Small intestine (tissue), 7 donors: ENCODE results near the gene ZNF483. TPM values are rescaled to one million over a fixed set of nuclear protein-coding genes. Genes with fewer than 3 reads are reported as not detected.
"Not testable (repeated sequence)": the region's sequence is repeated elsewhere in the genome, so short reads cannot be mapped to it uniquely, and the experiment has no call there.

Experiments
- DNase-seq, 2 donors: peaks; one replicate each; pipeline versions ENCODE4 v3.0.0 to v3.0.0-alpha.2; 2013
- FAIRE-seq: peaks from 2 replicates; lab custom pipeline; 2012; peaks lifted over from hg19 to GRCh38; lab: Jason Lieb, UNC
- H3K27ac ChIP-seq, 3 donors: one replicate each; pipeline ENCODE4 v1.5.1; 2013; ENCODE audit warnings: low read length in 2 of 3, mild to moderate bottlenecking in 2 of 3, control low read depth in 1 of 3, inconsistent platforms in 1 of 3, low read depth in 1 of 3, moderate library complexity in 1 of 3
- H3K27me3 ChIP-seq, 3 donors: one replicate each; pipeline ENCODE4 v1.6.1; 2013; ENCODE audit warnings: low read length in 3 of 3, inconsistent platforms in 1 of 3; ENCODE audit not compliant: control insufficient read depth in 3 of 3, insufficient read depth in 3 of 3
- H3K36me3 ChIP-seq, 3 donors: one replicate each; pipeline ENCODE4 v1.6.1; 2013; ENCODE audit warnings: low read length in 3 of 3, inconsistent platforms in 1 of 3, low read depth in 1 of 3, mild to moderate bottlenecking in 1 of 3, moderate library complexity in 1 of 3; ENCODE audit not compliant: control insufficient read depth in 3 of 3, insufficient read depth in 2 of 3
- H3K4me1 ChIP-seq, 3 donors: one replicate each; pipeline ENCODE4 v1.6.1; 2013; ENCODE audit warnings: low read length in 2 of 3, inconsistent platforms in 1 of 3, low read depth in 1 of 3, mild to moderate bottlenecking in 1 of 3, moderate library complexity in 1 of 3; ENCODE audit not compliant: control insufficient read depth in 3 of 3, insufficient read depth in 2 of 3
- H3K4me3 ChIP-seq, 3 donors: one replicate each; pipeline ENCODE4 v1.5.1; 2013; ENCODE audit warnings: low read length in 3 of 3, control low read depth in 1 of 3, inconsistent platforms in 1 of 3, low read depth in 1 of 3, mild to moderate bottlenecking in 1 of 3, moderate library complexity in 1 of 3
- H3K9me3 ChIP-seq, 2 donors: one replicate each; pipeline ENCODE4 v1.6.1; 2013; ENCODE audit warnings: low read depth in 1 of 2, low read length in 1 of 2; ENCODE audit not compliant: control insufficient read depth in 2 of 2, insufficient read depth in 1 of 2
- WGBS, 3 donors: extraction: QIAGEN DNeasy Blood & Tissue Kit; methylation state at CpG; one replicate each; pipeline ENCODE4 v1.1.7; 2013; 5-methylcytosine and 5-hydroxymethylcytosine counted together
- polyA plus RNA-seq, 4 donors: library from polyadenylated mRNA; stranded (reverse) in 3 of 4; unstranded in 1 of 4; fragments of 200-250 nt in 3 of 4; fragments of 120-200 nt in 1 of 4; gene quantifications; one replicate each; pipeline versions ENCODE4 v1.2.1 to v1.2.3, GENCODE V29; 2013
- donor health status: healthy with polysubstance abuse.
- donor health status: control.
- donor health status: control.
- donor health status: Bipolar disorder and iron deficiency.
- donor health status: healthy.

Gene ZNF483
- polyA plus RNA-seq, 4 donors = 0.51 to 0.72 TPM; not detected in 2

DNA sequence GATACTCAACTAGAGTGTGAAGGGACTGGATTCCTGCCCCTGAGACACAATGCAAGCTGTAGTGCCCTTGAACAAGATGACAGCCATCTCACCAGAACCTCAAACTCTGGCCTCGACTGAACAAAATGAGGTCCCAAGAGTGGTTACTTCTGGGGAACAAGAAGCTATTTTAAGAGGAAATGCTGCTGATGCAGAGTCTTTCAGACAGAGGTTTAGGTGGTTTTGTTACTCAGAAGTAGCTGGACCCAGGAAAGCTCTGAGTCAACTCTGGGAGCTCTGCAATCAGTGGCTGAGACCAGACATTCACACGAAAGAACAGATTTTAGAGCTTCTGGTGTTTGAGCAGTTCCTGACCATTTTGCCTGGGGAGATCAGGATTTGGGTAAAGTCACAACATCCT, 2.4 kb downstream of the ZNF483 start:
- Histone ChIP-seq H3K27me3 (peaks cover 0 to 13% (median 0%) of the 10 kb centered on the region in 3 donors), H3K27ac (no peak overlapping the region), H3K9me3 (peaks cover 0 to 4% of the 10 kb centered on the region in 2 donors), H3K36me3 (peaks cover 0 to 7% (median 0%) of the 10 kb centered on the region in 3 donors), H3K4me1 (peaks cover 0 to 8% (median 8%) of the 10 kb centered on the region in 3 donors), H3K4me3 (no peak overlapping the region)
- WGBS, 3 donors = 84 to 87% (median 85%) methylated on average over 2 of the region's 2 CpGs
- FAIRE-seq (no peak), DNase-seq (no peak)

DNA sequence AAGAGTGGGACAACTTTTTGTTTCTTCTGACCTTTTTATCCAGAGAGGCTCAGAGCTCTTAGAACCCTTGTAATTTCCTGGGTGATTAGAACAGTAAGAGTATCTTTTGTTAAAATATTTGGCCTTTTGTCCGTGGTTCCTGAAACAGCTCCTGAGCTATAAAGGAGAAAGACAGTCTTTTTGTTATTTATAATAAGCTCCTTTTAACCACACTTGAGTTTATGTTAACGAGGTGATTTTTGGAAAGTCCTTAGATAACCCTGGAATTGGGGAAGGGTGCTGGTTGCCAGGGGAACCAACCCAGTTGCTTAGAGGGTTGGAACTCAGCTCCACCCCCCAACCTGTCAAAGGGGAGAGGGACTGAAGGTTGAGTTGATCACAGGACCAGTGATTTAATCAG, 4.8 kb downstream of the ZNF483 start:
- H3K4me3 ChIP-seq = no peak overlapping the region
- 35 to 47% (median 43%) methylated on average over 2 of the region's 2 CpGs for WGBS, 3 donors
- DNase-seq (no peak), FAIRE-seq (no peak)
- peaks cover 0 to 13% (median 0%) of the 10 kb centered on the region in 3 donors for H3K27me3 ChIP-seq
- H3K4me1 ChIP-seq = peaks cover 0 to 8% (median 8%) of the 10 kb centered on the region in 3 donors
- H3K36me3 ChIP-seq = peaks cover 0 to 9% (median 0%) of the 10 kb centered on the region in 3 donors
- H3K27ac ChIP-seq = no peak overlapping the region
- H3K9me3 ChIP-seq = peaks cover 0 to 8% of the 10 kb centered on the region in 2 donors

DNA sequence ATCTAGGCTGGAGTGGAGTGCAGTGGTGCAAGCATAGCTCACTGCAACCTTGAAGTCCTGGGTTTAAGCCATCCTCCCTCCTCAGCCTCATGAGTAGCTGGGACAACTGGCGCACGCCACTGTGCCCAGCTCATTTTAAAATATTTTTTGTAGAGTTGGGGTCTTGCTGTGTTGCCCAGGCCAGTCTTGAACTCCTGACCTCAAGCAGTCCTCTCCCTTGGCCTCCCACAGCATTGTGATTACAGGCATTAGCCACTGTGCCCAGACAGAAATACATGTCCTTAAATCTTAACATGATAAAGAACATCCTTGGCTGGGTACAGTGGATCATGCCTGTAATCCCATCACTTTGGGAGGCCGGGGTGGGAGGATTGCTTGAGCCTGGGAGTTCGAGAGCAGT, 6.7 kb downstream of the ZNF483 start:
- Histone ChIP-seq H3K4me3 (no peak overlapping the region), H3K27me3 (no peaks in the 10 kb centered on the region), H3K9me3 (peaks cover 0 to 8% of the 10 kb centered on the region in 2 donors), H3K36me3 (peaks cover 0 to 11% (median 2%) of the 10 kb centered on the region in 3 donors), H3K4me1 (no peaks in the 10 kb centered on the region), H3K27ac (no peak overlapping the region)
- no peak for FAIRE-seq
- 83 to 95% (median 94%) methylated on average over 4 of the region's 4 CpGs for WGBS, 3 donors
- no peak for DNase-seq

DNA sequence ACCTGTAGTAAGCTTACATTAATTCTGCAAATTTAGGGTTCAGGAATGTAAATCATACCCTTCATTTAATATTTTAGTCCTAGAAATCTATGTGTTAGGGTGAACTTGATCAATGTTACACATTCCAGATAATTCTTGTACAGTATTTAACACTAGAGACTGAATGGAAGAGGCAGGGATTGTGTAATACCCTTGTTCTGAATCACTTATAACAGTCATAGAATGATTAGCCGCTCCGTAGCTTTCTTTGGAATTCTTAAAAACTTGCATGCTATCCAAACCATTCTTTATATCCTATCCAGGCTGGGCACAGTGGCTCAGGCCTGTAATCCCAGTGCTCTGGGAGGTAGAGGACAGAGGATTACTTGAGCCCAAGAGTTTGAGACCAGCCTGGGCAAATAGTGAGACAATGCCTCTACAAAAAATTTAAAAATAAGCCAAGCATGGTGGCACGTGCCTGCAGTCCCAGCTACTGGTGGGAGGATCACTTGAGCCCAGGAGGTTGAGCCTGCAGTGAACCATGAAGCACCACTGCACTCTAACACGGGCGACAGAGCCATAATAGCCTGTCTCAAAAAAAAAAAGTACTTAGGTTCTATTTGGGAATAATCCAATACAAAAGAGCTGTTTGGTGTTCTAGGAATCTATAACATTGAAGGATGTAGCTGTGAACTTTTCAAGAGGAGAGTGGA, 8.3 kb downstream of the ZNF483 start:
- peaks cover 0 to 19% (median 2%) of the 10 kb centered on the region in 3 donors for H3K36me3 ChIP-seq
- FAIRE-seq = no peak

DNA sequence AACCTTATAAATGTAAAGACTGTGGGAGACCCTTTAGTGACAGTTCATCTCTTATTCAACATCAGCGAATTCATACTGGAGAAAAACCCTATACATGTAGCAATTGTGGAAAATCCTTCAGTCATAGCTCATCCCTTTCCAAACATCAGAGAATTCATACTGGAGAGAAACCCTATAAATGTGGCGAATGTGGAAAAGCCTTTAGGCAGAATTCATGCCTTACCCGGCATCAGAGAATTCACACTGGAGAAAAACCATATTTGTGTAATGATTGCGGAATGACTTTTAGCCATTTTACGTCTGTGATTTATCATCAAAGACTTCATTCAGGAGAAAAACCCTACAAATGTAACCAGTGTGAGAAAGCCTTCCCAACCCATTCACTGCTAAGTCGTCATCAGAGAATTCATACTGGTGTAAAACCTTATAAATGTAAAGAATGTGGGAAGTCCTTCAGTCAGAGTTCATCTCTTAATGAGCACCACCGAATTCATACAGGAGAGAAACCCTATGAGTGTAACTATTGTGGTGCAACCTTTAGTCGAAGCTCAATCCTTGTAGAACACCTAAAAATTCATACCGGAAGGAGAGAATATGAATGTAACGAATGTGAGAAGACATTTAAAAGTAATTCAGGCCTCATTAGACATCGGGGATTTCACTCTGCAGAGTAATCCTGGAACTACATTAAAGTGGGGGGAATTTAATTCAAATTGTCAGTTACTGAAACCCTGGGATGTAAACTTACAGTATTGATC, 17.7 kb downstream of the ZNF483 start:
- Histone ChIP-seq H3K4me1 (no peaks in the 10 kb centered on the region), H3K4me3 (no peak overlapping the region), H3K27me3 (no peaks in the 10 kb centered on the region), H3K27ac (no peak overlapping the region), H3K36me3 (peaks cover 0 to 3% (median 0%) of the 10 kb centered on the region in 3 donors), H3K9me3 (peaks cover 0 to 52% of the 10 kb centered on the region in 2 donors)
- DNase-seq (no peak), FAIRE-seq (no peak)
- WGBS, 3 donors = 92 to 96% (median 94%) methylated on average over 11 of the region's 11 CpGs

More for the DNA sequence above, 8.3 kb downstream of the ZNF483 start:
- H3K27me3 ChIP-seq = no peaks in the 10 kb centered on the region
- WGBS, 3 donors = 92 to 94% (median 94%) methylated on average over 5 of the region's 5 CpGs
- no peak overlapping the region for H3K27ac ChIP-seq
- no peak for DNase-seq
- H3K4me3 ChIP-seq = no peak overlapping the region
- peaks cover 0 to 21% of the 10 kb centered on the region in 2 donors for H3K9me3 ChIP-seq
- H3K4me1 ChIP-seq = no peaks in the 10 kb centered on the region

DNA sequence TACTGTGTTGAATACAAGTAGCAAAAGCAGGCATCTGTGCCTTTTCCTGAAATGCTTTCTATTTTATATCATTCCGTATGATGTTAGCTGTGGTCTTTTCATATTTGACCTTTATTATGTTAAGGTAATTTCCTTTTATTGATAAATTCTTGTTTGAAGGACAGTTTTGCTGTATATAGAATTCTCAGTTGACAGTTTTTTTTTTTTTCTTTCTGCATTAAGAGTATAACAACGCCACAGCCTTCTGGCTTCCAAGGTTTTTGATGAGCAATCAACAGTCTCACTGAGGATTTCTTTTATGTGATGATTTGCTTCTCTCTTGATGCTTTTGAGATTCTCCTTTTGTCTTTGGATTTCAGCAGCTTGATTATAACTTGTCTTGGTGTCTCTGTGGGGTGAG, 23.6 kb downstream of the ZNF483 start:
- WGBS, 3 donors = 94 to 96% (median 96%) methylated on average over 2 of the region's 2 CpGs
- no peaks in the 10 kb centered on the region for H3K36me3 ChIP-seq

DNA sequence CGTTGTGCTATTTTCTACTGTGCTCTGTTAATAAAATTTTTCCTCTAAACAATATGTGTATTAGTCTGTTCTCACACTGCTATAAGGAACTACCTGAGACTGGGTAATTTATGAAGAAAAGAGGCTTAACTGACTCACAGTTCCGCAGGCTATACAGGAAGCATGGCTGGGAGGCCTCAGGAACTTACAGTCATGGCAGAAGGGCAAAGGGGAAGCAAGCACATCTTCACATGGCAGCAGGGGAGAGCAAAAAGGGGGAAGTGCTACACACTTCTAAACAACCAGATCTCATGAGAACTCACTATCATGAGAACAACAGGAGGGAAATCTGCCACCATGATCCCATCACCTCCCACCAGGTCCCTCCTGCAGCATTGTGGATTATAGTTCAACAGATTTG, 30.4 kb downstream of the ZNF483 start:
- peaks cover 0 to 17% (median 0%) of the 10 kb centered on the region in 3 donors for H3K36me3 ChIP-seq
- H3K4me1 ChIP-seq, H3K4me3 ChIP-seq, H3K27ac ChIP-seq, H3K27me3 ChIP-seq, DNase-seq, FAIRE-seq: not testable (repeated sequence)
- H3K9me3 ChIP-seq = peaks cover 0 to 56% of the 10 kb centered on the region in 2 donors
- WGBS, 3 donors = 80 to 92% (median 81%) methylated on average over 2 of the region's 2 CpGs

More for the DNA sequence above, 23.6 kb downstream of the ZNF483 start:
- Histone ChIP-seq H3K4me3 (no peak overlapping the region), H3K4me1 (no peaks in the 10 kb centered on the region), H3K27me3 (no peaks in the 10 kb centered on the region), H3K27ac (no peak overlapping the region), H3K9me3 (peaks cover 0 to 41% of the 10 kb centered on the region in 2 donors)
- no peak for DNase-seq
- no peak for FAIRE-seq

DNA sequence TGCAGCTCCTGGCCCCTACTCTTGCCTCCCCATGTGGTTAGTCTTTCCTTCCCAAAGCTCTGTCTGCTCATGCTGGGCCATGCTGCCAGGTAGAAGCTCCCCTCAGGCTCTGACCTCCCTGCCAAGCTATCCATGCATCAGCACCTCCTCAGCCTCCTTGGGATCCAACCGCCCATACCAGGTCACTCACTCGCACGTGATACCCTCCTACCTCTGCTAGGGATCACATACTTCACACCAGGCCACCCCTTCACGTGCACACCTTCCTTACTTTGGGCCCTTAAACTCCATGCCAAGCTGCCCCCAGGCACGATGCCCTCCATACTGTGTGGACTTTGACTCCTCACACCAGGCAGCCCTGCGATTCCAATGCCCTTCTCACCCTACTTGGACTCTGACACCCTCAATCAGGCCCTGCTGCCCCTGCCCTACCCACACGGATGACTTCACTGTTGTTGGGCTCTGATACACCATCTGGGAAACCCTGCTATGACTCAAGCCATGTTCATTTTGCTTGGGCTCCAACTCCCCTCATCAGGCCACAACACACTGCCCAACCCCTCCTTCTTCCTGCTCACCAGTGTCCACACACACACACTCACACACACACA, 34.1 kb downstream of the ZNF483 start:
- FAIRE-seq (no peak), DNase-seq (peak; percentile 5 to 91)
- Histone ChIP-seq H3K9me3 (peaks cover 0 to 47% of the 10 kb centered on the region in 2 donors), H3K4me1 (peaks cover 0 to 2% (median 0%) of the 10 kb centered on the region in 3 donors), H3K36me3 (peaks cover 0 to 30% (median 2%) of the 10 kb centered on the region in 3 donors), H3K27ac (peak overlapping the region in 1 of 3 donors; percentile 68), H3K4me3 (no peak overlapping the region), H3K27me3 (no peaks in the 10 kb centered on the region)
- WGBS, 3 donors = 56 to 78% (median 69%) methylated on average over 7 of the region's 7 CpGs
